Fibroblast of the conjunctiva (primary cell): ENCODE results near the gene FUNDC1.
A peak's percentile ranks its signal among the peaks of the same experiment; 100 is the strongest.

ENCODE experiments used
- DNase-seq: peaks from one replicate; pipeline ENCODE4 v3.0.0-alpha.2; 2010; ENCODE audit warnings: low read depth

FUNDC1 gene

GRCh38 chrX:44480591-44480990 is 62.1 kb downstream of the FUNDC1 start:
- DNase-seq: no peak

GRCh38 chrX:44474410-44474809 is 68.2 kb downstream of the FUNDC1 start:
- peak; percentile 20 for DNase-seq
